DND-41 (cell line): Measurements from ENCODE around the gene BAHCC1.

Experiments used
- CTCF ChIP-seq: IDR thresholded peaks from 2 replicates; pipeline ENCODE4 v1.5.1; 2012; ENCODE audit warnings: borderline replicate concordance, low read length, moderate library complexity, mild to moderate bottlenecking; ENCODE audit not compliant: poor library complexity, severe bottlenecking; ENCODE audit errors: extremely low read depth
- EZH2 ChIP-seq: IDR thresholded peaks from 3 replicates; pipeline ENCODE4 v1.6.1; 2012; ENCODE audit warnings: borderline replicate concordance, low read depth, mild to moderate bottlenecking, moderate library complexity, low read length, inconsistent platforms; ENCODE audit not compliant: severe bottlenecking

- TF ChIP-seq CTCF: no peak
- TF ChIP-seq EZH2: no peak
Observed at GRCh38 chr17:81431545-81432482, 36.6 kb downstream of the BAHCC1 start.
